Measurements from ENCODE around the gene SELENOM.

Gene SELENOM

GRCh38 chr22:31141551-31141950, 34.2 kb upstream of the SELENOM start:
- H3K4me3 ChIP-seq (ENCODE audit: low read depth, low read length): no peak overlapping the region
- TF ChIP-seq CTCF (IDR thresholded peaks at IDR 0.05; ENCODE audit: low read depth, low read length): no peak
- in situ Hi-C loops (cut with HindIII; ENCODE audit: low sequenced_read_pairs): no loop called here
- no peak for DNase-seq (ENCODE audit: low read depth, low spot score)

GRCh38 chr22:31140746-31141145, 33.4 kb upstream of the SELENOM start:
- in situ Hi-C loops (cut with HindIII; ENCODE audit: low sequenced_read_pairs): no loop called here
- TF ChIP-seq CTCF (IDR thresholded peaks at IDR 0.05; ENCODE audit: low read depth, low read length): no peak
- DNase-seq (ENCODE audit: low read depth, low spot score): no peak
- no peak overlapping the region for H3K4me3 ChIP-seq (ENCODE audit: low read depth, low read length)

- peak; percentile 19 for TF ChIP-seq CTCF (IDR thresholded peaks at IDR 0.05; ENCODE audit: low read depth, low read length)
- peak; percentile 63 for DNase-seq (ENCODE audit: low read depth, low spot score)
- in situ Hi-C loops (cut with HindIII; ENCODE audit: low sequenced_read_pairs): no loop called here
- H3K4me3 ChIP-seq (ENCODE audit: low read depth, low read length): peak within 1 kb of the TSS; percentile 3
Measured at GRCh38 chr22:31139866-31140716, 32.7 kb upstream of the SELENOM start, which contains the start of gene PLA2G3. Gene PLA2G3, minus strand, starts transcription at chr22:31140508. Its CDS starts 154 bp downstream, at chr22:31140354.

GRCh38 chr22:31139066-31139465, 31.7 kb upstream of the SELENOM start:
- H3K4me3 ChIP-seq (ENCODE audit: low read depth, low read length): no peak overlapping the region
- no peak for TF ChIP-seq CTCF (IDR thresholded peaks at IDR 0.05; ENCODE audit: low read depth, low read length)
- DNase-seq (ENCODE audit: low read depth, low spot score): no peak
- in situ Hi-C loops (cut with HindIII; ENCODE audit: low sequenced_read_pairs): no loop called here

- no peak overlapping the region for H3K4me3 ChIP-seq (ENCODE audit: low read depth, low read length)
- in situ Hi-C loops (cut with HindIII; ENCODE audit: low sequenced_read_pairs): no loop called here
- TF ChIP-seq CTCF (IDR thresholded peaks at IDR 0.05; ENCODE audit: low read depth, low read length): no peak
- no peak for DNase-seq (ENCODE audit: low read depth, low spot score)
Measured at GRCh38 chr22:31138126-31138525, 30.8 kb upstream of the SELENOM start.

- DNase-seq (ENCODE audit: low read depth, low spot score): no peak
- in situ Hi-C loops (cut with HindIII; ENCODE audit: low sequenced_read_pairs): no loop called here
- no peak overlapping the region for H3K4me3 ChIP-seq (ENCODE audit: low read depth, low read length)
- TF ChIP-seq CTCF (IDR thresholded peaks at IDR 0.05; ENCODE audit: low read depth, low read length): no peak
Measured at GRCh38 chr22:31137721-31138120, 30.4 kb upstream of the SELENOM start.

Data from astrocyte of the spinal cord (primary cell).